ENCODE results near the gene PLAU. TPM values are rescaled to one million over a fixed set of nuclear protein-coding genes. Genes with fewer than 3 reads are reported as not detected.
A peak's percentile ranks its signal among the peaks of the same experiment; 100 is the strongest.

PLAU gene
- total and polyA plus RNA-seq, 2 of the 4 experiments (the other 2 are of a cell fraction) = 123 to 283 TPM

- TF ChIP-seq MAFK (IDR thresholded peaks at IDR 0.05; ENCODE audit: low read depth, low read length) = 0 out of 2 replicates have a peak, but pooled peaks have one; percentile 12
Measured at GRCh38 chr10:73899423-73899822, 11.5 kb upstream of the PLAU start (continued).

- CTCF ChIA-PET = interaction anchor here (0.9 kb wide), 1 partner anchor 20 kb away, joined by 3 read pairs; no protein-coding TSS in a partner anchor
- Histone ChIP-seq H3K9ac (ENCODE audit: low read depth, low read length) (no peak overlapping the region), H2BK5ac (ENCODE audit: low read depth, low read length, poor library complexity, severe bottlenecking) (peak overlapping the region; percentile 85), H3K9me1 (ENCODE audit: insufficient read depth, low read length) (peaks cover 26% of the 10 kb centered on the region), H3K14ac (replicated peaks; ENCODE audit: low read depth, low read length) (peak overlapping the region; percentile 53), H3K56ac (ENCODE audit: extremely low read depth, insufficient read depth, low read length) (no peak overlapping the region), H3K79me1 (ENCODE audit: low read depth in 1 of 2, low read length in 2 of 2) (peaks cover 0 to 7% of the 10 kb centered on the region in 2 experiments; a peak in 1 of 4 replicates), H2AK9ac (replicated peaks; ENCODE audit: low read depth, low read length, poor library complexity) (no peak overlapping the region), H3K18ac (ENCODE audit: low read depth, low read length) (peak overlapping the region; percentile 74; the same call in 1 of the 2 replicates), H2AK5ac (ENCODE audit: low read depth, low read length) (peak overlapping the region; percentile 90), H3K36me3 (ENCODE audit: control insufficient read depth, insufficient read depth, low read length) (no peaks in the 10 kb centered on the region), H3K4me1 (ENCODE audit: control insufficient read depth, insufficient read depth, low read length) (peaks cover 10% of the 10 kb centered on the region), H3K4ac (ENCODE audit: low read depth, low read length) (peak overlapping the region; percentile 82; the same call in 1 of the 2 replicates), H4K8ac (ENCODE audit: low read depth in 2 of 2, low read length in 2 of 2) (peak overlapping the region; percentile 24 to 72; a peak in 3 of 4 replicates), H3K4me2 (ENCODE audit: low read depth, low read length) (no peak overlapping the region), H3K23ac (ENCODE audit: low read depth, low read length) (peak overlapping the region; percentile 64; the same call in 1 of the 2 replicates), H2BK20ac (ENCODE audit: low read depth, low read length) (peak overlapping the region; percentile 66), H2AFZ (replicated peaks; ENCODE audit: low read length, poor library complexity) (no peak overlapping the region), H4K20me1 (ENCODE audit: insufficient read depth, low read length) (no peaks in the 10 kb centered on the region), H2BK15ac (ENCODE audit: low read depth, low read length) (peak overlapping the region; percentile 95), H4K91ac (ENCODE audit: insufficient read depth, low read depth, low read length) (peak overlapping the region; percentile 76), H4K5ac (ENCODE audit: low read depth, low read length) (peak overlapping the region; percentile 44; the same call in 1 of the 2 replicates), H3K27me3 (ENCODE audit: control insufficient read depth, insufficient read depth, low read length) (no peaks in the 10 kb centered on the region), H3K9me3 (ENCODE audit: control insufficient read depth, insufficient read depth, low read length) (no peaks in the 10 kb centered on the region), H2BK120ac (ENCODE audit: low read depth, low read length) (peak overlapping the region; percentile 81), H3K27ac (ENCODE audit: insufficient read depth, low read length) (no peak overlapping the region; the same call in 1 of the 2 replicates), H3K4me3 (ENCODE audit: insufficient read depth, low read depth, low read length) (no peak overlapping the region)
- BruUV-seq (replicated peaks) = no TSS peak
- in situ Hi-C loops (cut with MboI; ENCODE audit: low sequenced_read_pairs) (no loop called here), intact Hi-C loops (cut with micrococcal nuclease) (no loop called here), dilution Hi-C loops (cut with HindIII; ENCODE audit: low sequenced_read_pairs, unreplicated experiment) (no loop called here)
- WGBS, 2 experiments (ENCODE audit: extremely low coverage in 2 of 2, insufficient read length in 1 of 2) = 100% methylated on average over 1 of the region's 5 CpGs; no CpG with 5 or more reads in 1 of the 2 experiments
- DNase-seq = no peak
- no peak for ATAC-seq (ENCODE audit: low read depth)
- TF ChIP-seq POLR2A (IDR thresholded peaks at IDR 0.05; ENCODE audit: low read depth, low read length) = no peak
- no peak for TF ChIP-seq BHLHE40 (IDR thresholded peaks at IDR 0.05; ENCODE audit: low read depth, low read length)
- no peak for TF ChIP-seq FOS (IDR thresholded peaks at IDR 0.05; ENCODE audit: low read depth, low read length)
- no peak for TF ChIP-seq SMC3 (IDR thresholded peaks at IDR 0.05; ENCODE audit: low read depth, low read length)
- TF ChIP-seq NFE2L2 (IDR thresholded peaks at IDR 0.05; ENCODE audit: low read depth, low read length) = no peak
- no peak for TF ChIP-seq RFX5 (IDR thresholded peaks at IDR 0.05; ENCODE audit: low read depth, low read length)
- no peak for TF ChIP-seq MAFK (IDR thresholded peaks at IDR 0.05; ENCODE audit: low read depth, low read length)
- POLR2A ChIA-PET (ENCODE audit: unreplicated experiment) = interaction anchor here (0.6 kb wide), 1 partner anchor 106 kb away, joined by 5 read pairs; no protein-coding TSS in a partner anchor
Measured at GRCh38 chr10:73900064-73900463, 10.9 kb upstream of the PLAU start.
